HEK293 (cell line): Measurements from ENCODE around the gene CHERP.

Experiments used
- CTCF ChIP-seq: fragments of 450-650 bp; formaldehyde crosslinking; IDR thresholded peaks from 2 replicates; pipeline ENCODE4 v1.5.1; 2016; ENCODE audit warnings: missing biosample characterization, missing genetic modification characterization
- TCF7L2 ChIP-seq: IDR thresholded peaks from 2 replicates; pipeline ENCODE4 v1.6.1; 2011; ENCODE audit warnings: low read depth, mild to moderate bottlenecking, inconsistent platforms, low read length, moderate library complexity, borderline replicate concordance

- TF ChIP-seq TCF7L2 (no peak), CTCF (tag by site-specific recombination) (no peak)
Measured at GRCh38 chr19:16506961-16507360, 35.3 kb downstream of the CHERP start.
